ENCODE data around the gene UIMC1.

- TF ChIP-seq CTCF (IDR thresholded peaks at IDR 0.05) (no peak), EZH2 (IDR thresholded peaks at IDR 0.05; ENCODE audit: borderline replicate concordance, insufficient read depth, low read depth, low read length, poor library complexity, severe bottlenecking) (no peak)
Observed at GRCh38 chr5:176859916-176860315, 146.7 kb downstream of the UIMC1 start.

Measured in B cell (primary cell).